GM12892 (cell line): Measurements from ENCODE around the gene HERPUD1.
"Not testable (repeated sequence)": the region's sequence is repeated elsewhere in the genome, so short reads cannot be mapped to it uniquely, and the experiment has no call there.

Experiments
- DNase-seq: peaks from one replicate; pipeline ENCODE4 v3.0.0; 2011; ENCODE audit not compliant: insufficient read length
- FAIRE-seq: peaks from 2 replicates; lab custom pipeline; 2011; peaks lifted over from hg19 to GRCh38; lab: Jason Lieb, UNC
- POLR2A ChIP-seq: IDR thresholded peaks from 2 replicates; pipeline ENCODE4 v1.6.1; 2011; ENCODE audit warnings: low read depth, low read length, control low read depth
- POLR2AphosphoS5 ChIP-seq: IDR thresholded peaks from 2 replicates; pipeline ENCODE4 v1.6.1; 2011; ENCODE audit warnings: low read depth, low read length, control low read depth
- TAF1 ChIP-seq: IDR thresholded peaks from 2 replicates; pipeline ENCODE4 v1.6.1; 2011; ENCODE audit warnings: low read depth, mild to moderate bottlenecking, control low read depth, low read length, borderline replicate concordance

The HERPUD1 gene

DNA sequence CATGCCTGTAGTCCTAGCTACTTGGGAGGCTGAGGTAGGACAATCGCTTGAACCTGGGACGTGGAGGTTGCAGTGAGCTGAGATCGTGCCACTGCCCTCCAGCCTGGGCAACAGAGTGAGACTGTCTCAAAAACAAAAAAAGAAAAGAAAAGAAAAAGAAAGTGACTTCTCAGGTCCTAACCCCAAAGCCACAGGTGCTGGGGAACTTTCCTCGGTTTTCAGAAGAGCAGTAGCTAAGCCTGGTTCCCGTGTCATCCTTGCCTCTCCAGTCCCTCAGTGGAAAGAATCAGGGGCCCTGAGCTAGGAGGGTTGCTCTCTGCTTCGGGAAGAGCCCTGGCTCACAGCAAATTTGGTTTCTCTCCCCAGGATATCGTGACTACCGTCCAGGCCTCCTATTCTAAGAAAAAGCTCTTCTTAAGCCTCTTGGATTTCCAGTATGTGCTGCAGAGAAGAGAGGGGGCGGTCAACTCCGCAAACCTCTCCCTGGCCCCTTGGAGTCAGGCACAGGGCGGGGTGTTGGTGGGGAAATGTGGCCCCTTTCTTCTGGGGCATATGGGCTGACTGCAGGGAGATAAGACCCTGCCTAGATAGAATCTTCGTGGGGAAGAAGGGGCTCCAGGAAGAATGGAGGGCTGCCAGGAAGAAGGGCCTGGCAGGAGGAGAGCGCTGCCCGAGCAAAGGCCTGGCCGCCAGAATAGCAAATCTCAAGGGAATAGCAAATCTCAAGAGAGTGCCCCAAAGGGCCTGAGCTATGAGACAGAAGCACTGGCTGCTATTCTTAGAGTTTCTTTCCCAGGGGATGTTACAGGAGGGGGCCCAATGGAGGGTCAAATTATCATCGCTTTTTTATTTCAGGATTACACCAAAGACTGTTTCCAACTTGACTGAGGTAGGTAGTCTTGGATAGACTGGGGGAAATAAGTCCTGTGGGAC is 49.1 kb downstream of the HERPUD1 start:
- DNase-seq (no peak), FAIRE-seq (no peak)
- TF ChIP-seq TAF1 (no peak), POLR2AphosphoS5 (no peak), POLR2A (no peak)

DNA sequence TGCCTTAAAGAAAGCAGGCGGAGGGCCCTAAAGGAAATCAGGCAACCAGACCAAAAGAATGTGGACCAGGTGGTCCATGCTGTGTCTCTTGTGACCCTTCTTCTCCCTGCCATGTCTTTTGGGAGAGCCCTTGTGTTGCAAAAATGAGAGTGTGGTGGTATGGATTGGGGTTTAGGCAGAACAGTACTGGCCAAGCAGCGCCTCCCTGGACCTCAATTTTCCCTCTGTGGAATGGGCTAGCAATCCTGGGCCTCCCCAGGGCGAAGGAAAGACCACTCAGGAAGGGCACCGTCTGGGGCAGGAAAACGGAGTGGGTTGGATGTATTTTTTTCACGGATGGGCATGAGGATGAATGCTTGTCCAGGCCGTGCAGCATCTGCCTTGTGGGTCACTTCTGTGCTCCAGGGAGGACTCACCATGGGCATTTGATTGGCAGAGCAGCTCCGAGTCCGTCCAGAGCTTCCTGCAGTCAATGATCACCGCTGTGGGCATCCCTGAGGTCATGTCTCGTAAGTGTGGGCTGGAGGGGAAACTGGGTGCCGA is 49.9 kb downstream of the HERPUD1 start:
- TF ChIP-seq POLR2AphosphoS5 (no peak), POLR2A (no peak), TAF1 (no peak)
- DNase-seq: no peak
- FAIRE-seq: no peak

DNA sequence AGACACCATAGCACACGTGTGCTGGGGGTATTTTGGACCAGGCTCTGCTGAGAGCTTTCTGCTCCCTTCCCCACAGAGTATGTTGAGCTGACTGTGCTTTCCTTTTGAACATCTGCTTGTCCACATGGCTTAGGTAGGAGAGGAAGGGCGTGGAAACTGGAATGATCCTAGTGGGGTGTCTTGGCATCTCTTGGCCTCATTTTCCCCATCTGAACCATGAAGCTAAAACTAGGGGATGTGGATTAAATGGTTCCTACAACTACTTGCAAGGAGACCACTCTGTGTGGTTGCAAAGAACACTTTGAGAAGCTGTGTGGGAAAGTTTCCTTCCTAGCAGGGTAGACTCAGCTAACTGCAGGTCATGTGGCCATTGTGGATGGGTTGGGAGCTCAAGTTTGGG is 50.8 kb downstream of the HERPUD1 start:
- peak; percentile 58 for FAIRE-seq
- no peak for DNase-seq
- TF ChIP-seq POLR2AphosphoS5 (no peak), POLR2A (no peak), TAF1 (no peak)

DNA sequence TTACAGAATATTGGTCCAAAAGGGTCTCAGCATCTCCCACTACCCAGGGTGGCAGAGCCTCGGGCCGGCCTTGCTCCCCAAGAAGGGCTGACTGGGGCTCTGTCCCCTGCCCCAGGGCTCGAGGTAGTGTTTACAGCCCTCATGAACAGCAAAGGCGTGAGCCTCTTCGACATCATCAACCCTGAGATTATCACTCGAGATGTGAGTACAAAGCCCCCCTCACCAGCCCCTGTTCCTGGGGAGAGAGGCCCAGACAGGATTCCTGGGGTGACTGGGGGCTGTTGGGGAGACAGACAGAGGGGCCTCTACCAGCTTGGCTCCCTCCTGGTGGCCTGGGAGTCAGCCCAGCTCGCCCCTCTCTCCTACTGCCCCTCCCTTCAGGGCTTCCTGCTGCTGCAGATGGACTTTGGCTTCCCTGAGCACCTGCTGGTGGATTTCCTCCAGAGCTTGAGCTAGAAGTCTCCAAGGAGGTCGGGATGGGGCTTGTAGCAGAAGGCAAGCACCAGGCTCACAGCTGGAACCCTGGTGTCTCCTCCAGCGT is 51.3 kb downstream of the HERPUD1 start:
- no peak for DNase-seq
- no peak for FAIRE-seq
- TF ChIP-seq TAF1 (no peak), POLR2A (no peak), POLR2AphosphoS5 (no peak)

GRCh38 chr16:56984639-56985038 is 52.7 kb downstream of the HERPUD1 start:
- FAIRE-seq (no peak), DNase-seq (no peak)
- TF ChIP-seq POLR2AphosphoS5: no peak
- no peak for TF ChIP-seq TAF1
- TF ChIP-seq POLR2A: no peak

DNA sequence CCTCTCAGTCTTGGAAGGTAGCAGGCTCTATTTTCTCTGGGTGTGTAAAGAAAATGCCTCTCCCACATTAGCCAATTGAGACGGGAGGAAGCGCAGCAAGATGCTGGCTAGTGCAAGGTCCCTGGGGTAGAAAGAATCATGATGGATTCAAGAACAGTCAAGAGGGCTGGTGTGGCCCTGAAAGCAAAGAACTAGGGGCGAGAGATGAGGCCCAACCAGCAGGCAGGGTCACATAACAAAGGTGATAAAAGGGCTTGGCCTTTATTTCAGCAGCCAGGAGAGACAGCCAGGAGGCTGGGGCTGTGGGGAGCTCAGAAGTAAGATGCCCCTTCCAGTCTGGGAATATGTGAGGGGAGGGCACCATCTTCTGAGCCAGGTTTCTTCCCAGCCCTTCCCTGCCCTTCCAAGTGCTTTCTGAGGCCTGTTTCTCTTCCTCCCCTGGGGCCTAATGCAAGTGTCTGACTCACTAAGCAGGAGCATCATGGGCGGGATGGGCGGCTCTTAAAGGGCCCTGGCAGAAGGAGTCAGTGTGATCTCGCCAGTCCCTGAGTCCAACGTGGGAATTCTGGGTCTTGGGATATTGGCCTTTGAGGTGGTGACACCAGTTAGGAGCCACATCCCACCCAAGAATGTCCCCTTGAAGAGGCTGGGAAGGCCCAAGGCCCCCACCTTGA is 53.5 kb downstream of the HERPUD1 start:
- TF ChIP-seq POLR2AphosphoS5: no peak
- no peak for TF ChIP-seq POLR2A
- no peak for TF ChIP-seq TAF1
- DNase-seq (no peak), FAIRE-seq (no peak)

GRCh38 chr16:56985962-56986360 is 54.0 kb downstream of the HERPUD1 start:
- DNase-seq (no peak), FAIRE-seq (no peak)
- no peak for TF ChIP-seq POLR2A
- no peak for TF ChIP-seq TAF1
- no peak for TF ChIP-seq POLR2AphosphoS5

GRCh38 chr16:56986361-56986760 is 54.4 kb downstream of the HERPUD1 start:
- TF ChIP-seq POLR2A (no peak), TAF1 (no peak), POLR2AphosphoS5 (no peak)
- no peak for FAIRE-seq
- no peak for DNase-seq

DNA sequence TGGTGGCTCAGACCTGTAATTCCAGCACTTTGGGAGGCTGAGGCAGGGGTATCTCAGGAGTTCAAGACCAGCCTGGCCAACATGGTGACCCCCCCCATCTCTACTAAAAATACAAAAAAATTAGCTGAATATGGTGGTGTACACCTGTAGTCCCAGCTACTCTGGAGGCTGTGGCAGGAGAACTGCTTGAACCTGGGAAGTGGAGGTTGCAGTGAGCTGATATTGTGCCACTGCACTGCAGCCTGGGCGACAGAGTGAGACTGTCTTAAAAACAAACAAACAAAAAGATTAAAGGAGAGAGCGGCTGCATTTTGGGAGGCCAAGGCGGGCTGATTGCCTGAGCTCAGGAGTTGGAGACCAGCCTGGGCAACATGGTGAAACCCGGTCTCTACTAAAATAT is 55.0 kb downstream of the HERPUD1 start:
- not testable (repeated sequence) for DNase-seq, FAIRE-seq

DNA sequence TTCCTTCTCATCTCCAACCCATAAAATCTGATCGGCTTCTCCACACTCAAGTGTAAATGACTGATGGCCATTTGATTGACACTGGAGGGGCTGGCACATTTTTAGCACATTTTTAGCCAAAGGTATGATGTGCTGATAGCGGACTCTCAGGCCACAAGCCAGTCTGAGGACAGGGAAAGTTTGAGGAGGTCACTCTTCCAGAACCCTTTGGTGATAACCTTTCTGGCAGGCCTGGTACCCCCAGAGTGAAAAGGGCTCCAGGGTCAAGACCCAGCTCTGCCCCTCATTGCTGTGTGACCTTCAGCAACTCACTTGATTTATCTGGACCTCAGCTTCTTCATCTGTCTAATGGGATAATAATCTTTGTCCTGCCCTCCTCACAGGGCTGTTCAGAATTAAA is 55.8 kb downstream of the HERPUD1 start:
- TF ChIP-seq POLR2AphosphoS5 (no peak), TAF1 (no peak), POLR2A (no peak)
- DNase-seq (no peak), FAIRE-seq (no peak)

DNA sequence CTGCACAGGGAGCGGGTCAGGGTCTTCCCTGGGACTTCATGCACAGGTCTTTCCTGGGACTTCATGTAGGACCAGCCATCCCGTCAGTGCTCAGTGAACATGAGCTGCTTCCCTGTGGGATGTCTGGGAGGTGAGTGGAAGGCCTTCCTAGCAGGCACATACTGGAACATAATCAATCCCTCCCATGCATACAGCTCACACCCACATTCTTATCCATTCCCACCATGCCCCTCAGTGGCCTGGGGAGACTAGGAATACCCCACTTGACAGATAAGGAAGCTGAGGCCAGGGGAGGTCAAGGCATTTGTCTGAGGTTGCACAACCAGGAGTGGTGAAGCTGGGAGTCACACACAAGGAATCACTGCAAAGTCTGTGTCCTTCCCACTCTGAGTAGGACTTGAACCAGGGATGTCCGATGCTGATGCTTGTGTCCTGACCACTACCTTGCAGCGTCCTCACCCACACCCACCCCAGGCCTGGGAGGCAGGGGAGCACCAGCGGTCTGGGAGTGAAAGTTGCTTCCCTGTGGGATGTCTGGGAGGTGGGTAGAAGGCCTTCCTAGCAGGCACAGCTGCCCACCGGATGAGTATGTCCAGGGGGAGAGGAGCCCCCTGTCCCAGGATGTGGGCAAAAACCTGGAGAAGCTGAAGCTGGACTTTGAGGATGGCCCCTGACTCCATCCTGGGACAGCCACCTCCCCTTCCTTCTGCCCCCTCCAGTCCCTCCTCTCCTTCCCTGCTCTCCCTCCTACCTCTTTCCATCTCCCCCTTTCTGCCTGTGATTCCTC is 56.4 kb downstream of the HERPUD1 start:
- DNase-seq (no peak), FAIRE-seq (peak; percentile 78)

More for the DNA sequence above, 56.4 kb downstream of the HERPUD1 start:
- no peak for TF ChIP-seq POLR2AphosphoS5
- TF ChIP-seq TAF1: no peak
- no peak for TF ChIP-seq POLR2A
